Measurements from ENCODE around the gene TRAF1.
A peak's percentile ranks its signal among the peaks of the same experiment; 100 is the strongest.

The TRAF1 gene

DNA sequence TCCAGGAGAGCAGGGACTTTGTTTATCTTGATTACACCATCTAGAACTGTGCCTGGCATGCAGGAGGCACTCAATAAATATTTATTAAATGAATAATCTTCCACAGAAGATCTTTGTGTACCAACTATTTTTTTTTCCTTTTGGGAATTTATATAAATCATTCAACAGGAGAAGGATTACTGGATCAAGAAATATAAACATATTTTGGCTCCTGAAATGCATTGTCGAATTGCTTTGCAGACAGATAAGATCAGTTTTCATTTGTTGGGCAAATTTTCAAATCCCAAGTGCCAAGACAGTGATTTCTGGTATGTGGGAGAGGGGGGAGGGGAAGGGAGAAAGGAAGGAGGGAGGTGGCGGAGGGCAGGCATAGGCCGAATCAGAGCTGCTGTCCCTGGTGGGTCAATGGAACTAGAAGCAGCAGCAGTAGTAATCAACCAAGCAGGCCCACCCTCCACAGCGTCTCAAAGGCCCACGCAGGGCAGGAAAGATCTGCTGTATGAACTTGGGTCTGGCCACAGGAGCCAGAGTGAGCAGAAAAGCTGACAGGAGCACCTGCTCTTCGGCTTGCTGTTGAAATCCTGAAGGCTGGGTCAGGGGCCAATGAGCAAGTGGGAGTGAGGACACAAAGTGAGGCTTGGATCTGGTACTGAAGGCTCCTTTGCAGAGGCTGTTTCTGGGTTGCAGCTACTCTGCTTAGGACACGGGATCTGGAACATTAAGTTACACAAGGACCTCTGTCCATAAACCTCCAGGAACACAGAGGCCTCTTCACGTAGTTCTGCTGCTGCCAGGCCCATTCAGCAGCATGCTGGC lies 15.8 kb upstream of the TRAF1 start:
- in situ Hi-C loops (cut with HindIII; ENCODE audit: low pct_ligation_motif_present, low pct_unique_long_range_greater_than_20kb, low sequenced_read_pairs): no loop called here
- no peak for DNase-seq

DNA sequence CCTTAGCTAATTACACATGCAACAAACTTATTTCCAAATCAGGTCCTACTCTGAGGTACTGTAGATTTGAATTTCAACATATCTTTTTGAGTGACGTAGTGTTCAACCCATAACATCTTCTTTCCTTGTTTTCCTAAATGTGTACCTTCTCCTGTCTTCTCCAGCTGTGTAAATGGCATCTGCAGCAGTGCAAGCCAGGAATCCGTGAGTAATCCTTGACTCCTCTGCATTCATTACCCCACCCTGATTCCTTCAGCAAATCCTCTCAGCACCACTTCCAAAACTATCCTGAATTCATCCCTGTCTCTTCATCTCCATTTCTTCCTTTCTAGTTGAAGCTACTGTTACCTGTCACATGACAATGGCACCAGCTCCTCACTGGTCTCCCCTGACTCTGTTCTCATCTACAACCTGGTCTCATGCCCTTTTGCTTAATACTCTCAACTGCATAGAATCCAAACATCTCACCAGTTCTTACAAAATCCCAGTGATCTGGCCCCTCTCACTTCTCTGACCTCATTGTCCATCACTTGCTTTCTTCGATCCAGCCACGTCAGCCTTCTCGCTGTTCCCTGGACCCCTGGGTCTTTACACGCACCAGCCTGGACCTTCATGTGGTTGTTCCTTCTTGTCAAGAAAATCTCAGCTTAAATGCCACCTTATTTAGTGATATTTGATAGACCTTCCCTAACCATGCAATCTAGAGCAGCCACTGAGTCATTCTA lies 14.6 kb upstream of the TRAF1 start:
- no peak for DNase-seq
- in situ Hi-C loops (cut with HindIII; ENCODE audit: low pct_ligation_motif_present, low pct_unique_long_range_greater_than_20kb, low sequenced_read_pairs): no loop called here

DNA sequence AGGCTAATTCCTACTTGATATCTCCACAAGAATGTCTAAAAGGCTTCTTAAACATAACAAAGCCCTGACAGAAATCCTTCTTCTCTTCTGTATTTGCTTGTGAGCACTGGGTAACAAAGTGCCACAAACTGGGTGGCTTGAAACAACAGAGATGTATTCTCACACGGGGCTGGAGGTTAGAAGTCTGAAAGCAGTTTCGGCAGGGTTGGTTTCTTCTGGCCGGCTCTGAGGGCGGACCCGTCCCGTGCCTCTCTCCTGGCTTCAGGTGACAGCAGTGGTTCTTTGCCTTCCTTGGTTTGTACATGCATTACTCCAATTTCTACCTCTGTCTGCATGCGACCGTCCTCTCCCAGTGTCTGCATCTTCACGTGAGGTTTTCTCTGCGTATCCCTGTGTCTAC lies 14.0 kb upstream of the TRAF1 start:
- in situ Hi-C loops (cut with HindIII; ENCODE audit: low pct_ligation_motif_present, low pct_unique_long_range_greater_than_20kb, low sequenced_read_pairs): no loop called here
- no peak for DNase-seq

DNA sequence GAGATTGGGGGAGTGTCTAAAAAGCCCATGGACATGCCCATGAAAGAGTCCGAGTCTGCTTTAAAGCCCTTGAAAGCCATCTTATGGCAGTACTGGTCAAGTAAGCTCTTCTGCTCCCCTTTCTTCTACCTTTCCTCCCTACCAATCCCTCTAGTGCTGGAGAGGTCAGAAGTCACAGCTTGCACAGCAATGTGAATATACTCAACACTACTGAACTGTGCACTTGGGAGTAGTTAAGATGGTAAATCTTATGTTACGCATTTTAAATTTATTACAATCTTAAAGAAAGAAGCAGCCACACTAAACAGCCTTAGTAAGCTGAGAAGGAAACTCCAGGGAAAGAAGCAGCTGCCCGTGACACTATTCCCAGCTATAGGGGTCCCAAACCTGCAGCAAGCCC lies 12.3 kb upstream of the TRAF1 start:
- DNase-seq: no peak
- in situ Hi-C loops (cut with HindIII; ENCODE audit: low pct_ligation_motif_present, low pct_unique_long_range_greater_than_20kb, low sequenced_read_pairs): no loop called here

DNA sequence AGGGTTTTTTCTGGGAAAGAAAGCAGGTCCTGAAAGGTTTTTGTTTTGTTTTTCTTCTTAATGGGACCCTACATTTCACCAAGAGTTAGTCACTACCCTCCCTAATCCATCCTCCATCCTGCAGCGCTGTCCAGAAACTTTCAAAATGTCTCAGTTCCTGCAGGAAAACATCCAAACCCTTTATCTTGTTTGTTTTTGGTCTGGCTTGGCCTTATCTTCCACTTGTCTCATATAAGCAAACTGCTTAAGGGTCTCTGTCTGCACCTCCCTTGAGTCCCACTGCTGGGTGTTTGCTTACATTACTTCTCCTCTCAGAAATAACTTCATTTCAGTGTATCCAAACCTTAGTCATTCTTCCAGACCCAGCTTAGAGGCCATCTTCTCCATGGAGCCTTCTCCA lies 11.0 kb upstream of the TRAF1 start:
- DNase-seq: no peak
- in situ Hi-C loops (cut with HindIII; ENCODE audit: low pct_ligation_motif_present, low pct_unique_long_range_greater_than_20kb, low sequenced_read_pairs): no loop called here

DNA sequence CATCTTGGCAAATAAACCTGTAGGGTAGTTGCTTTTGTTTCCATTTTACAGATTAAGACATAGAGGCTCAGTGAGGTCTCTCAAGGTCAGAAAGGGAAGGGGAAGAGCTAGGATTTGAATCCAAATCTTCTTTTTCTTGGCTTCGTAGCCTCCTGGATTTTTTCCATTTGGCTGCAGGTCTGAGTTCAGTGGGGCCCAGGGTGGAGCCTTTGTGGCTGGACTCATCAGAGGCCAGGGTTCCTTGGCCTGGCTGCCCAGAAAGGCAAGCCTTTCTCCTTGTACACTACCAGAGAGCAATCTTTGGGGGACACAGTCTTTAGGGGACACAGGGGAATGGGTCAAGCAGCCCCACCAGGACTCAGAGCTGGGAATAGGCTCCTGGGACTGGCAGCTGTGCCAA lies 10.5 kb upstream of the TRAF1 start:
- in situ Hi-C loops (cut with HindIII; ENCODE audit: low pct_ligation_motif_present, low pct_unique_long_range_greater_than_20kb, low sequenced_read_pairs): no loop called here
- DNase-seq: no peak

GRCh38 chr9:120936764-120937122 lies 10.1 kb upstream of the TRAF1 start:
- no peak for DNase-seq
- in situ Hi-C loops (cut with HindIII; ENCODE audit: low pct_ligation_motif_present, low pct_unique_long_range_greater_than_20kb, low sequenced_read_pairs): no loop called here

DNA sequence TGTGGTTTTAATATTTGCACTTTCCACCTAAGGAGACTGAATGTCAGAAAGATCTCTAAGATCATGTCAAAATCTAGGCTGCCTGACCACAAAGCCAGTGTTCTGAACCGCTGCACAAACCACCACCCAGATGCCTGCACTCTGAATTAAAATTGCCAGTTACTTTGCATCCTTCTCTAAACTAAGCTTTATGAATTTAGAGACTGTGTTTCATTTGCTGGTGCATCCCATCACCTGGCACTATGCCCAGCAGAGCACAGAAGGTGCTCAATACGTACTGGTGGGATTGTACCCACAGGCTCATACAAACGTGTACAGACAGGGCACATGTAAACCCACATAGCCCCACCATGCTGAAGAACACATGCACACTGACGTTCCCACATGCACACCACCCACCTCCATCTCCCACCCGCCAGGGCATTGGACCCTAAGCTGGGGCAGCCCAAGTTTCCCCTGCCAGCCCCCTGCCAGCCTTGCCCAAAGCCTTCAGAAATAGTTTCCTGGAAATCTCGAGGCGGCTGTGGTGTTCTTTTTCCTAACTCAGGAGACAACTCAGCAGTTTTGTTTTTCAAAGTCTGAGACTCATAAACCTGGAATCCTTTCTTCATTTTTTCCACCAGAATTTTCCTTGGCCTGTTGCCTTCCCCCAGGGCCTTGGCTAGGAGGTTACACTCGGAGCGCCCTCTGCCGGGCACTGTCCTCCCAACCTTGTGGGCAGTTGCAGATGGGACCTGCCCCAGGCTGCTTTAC lies 9.6 kb upstream of the TRAF1 start:
- DNase-seq: peak; percentile 90
- in situ Hi-C loops (cut with HindIII; ENCODE audit: low pct_ligation_motif_present, low pct_unique_long_range_greater_than_20kb, low sequenced_read_pairs): no loop called here

- peak; percentile 86 for DNase-seq
Observed at GRCh38 chr9:120935383-120935857, 8.8 kb upstream of the TRAF1 start.

DNA sequence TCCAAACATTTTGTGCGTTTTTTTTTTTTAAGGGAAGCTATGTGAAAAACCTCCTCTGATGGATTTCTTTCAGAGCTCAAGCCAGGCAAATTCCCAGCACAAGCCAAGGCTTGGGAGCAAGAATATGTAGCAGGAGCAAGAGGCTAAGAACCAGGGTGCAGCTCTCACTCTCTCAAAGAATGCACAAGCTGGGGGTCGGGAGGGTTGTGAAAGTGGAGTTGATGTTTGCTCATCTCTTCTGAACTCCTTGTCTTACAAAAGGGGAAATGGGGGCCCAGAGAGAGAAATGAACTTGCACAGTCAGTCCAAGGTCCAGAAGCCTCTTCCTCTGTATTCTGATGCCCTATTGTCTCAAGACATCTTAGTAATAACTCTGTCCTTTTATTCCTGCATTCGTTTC lies 7.7 kb upstream of the TRAF1 start:
- in situ Hi-C loops (cut with HindIII; ENCODE audit: low pct_ligation_motif_present, low pct_unique_long_range_greater_than_20kb, low sequenced_read_pairs): no loop called here
- DNase-seq: no peak

More at GRCh38 chr9:120935383-120935857, 8.8 kb upstream of the TRAF1 start:
- in situ Hi-C loops (cut with HindIII; ENCODE audit: low pct_ligation_motif_present, low pct_unique_long_range_greater_than_20kb, low sequenced_read_pairs): no loop called here

DNA sequence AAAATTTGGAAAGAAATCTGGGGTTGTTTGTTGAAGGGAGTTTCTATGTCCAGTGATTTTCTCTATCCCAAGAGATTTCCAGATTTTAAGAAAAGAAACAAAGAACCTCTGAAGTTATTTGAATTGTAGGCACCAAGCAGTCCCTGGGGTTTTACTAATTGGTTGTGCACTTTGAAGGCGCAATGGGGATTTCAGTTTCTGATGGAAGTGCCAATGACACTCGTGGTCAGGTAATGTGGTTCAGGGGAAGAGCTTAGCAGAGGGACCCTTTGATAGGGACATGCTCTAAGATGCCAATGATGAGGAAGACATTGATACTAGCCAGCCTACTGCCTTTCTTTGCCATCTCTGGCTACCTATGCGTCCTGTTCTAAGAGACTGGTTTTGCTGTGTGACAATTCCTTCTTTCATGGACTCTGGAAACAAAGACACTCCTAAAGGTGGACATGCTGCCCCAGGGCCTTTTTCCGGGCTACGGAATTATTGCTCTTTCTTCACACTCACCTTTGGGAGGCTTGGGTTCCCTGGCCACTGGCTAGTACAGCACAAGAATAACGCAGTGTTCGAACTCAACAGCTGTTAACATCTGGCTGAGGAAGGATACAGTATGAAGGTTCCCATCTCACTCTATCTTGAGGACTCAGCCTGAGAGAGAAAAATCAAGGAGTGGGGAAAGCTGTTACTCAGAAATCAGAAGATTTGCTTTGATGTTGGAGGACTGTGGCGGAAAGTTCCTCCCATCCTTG lies 6.9 kb upstream of the TRAF1 start:
- DNase-seq: no peak
- in situ Hi-C loops (cut with HindIII; ENCODE audit: low pct_ligation_motif_present, low pct_unique_long_range_greater_than_20kb, low sequenced_read_pairs): no loop called here

GRCh38 chr9:120932086-120932823 lies 5.7 kb upstream of the TRAF1 start:
- no peak for DNase-seq
- in situ Hi-C loops (cut with HindIII; ENCODE audit: low pct_ligation_motif_present, low pct_unique_long_range_greater_than_20kb, low sequenced_read_pairs): no loop called here

GRCh38 chr9:120931231-120932085 lies 4.9 kb upstream of the TRAF1 start:
- in situ Hi-C loops (cut with HindIII; ENCODE audit: low pct_ligation_motif_present, low pct_unique_long_range_greater_than_20kb, low sequenced_read_pairs): no loop called here

DNA sequence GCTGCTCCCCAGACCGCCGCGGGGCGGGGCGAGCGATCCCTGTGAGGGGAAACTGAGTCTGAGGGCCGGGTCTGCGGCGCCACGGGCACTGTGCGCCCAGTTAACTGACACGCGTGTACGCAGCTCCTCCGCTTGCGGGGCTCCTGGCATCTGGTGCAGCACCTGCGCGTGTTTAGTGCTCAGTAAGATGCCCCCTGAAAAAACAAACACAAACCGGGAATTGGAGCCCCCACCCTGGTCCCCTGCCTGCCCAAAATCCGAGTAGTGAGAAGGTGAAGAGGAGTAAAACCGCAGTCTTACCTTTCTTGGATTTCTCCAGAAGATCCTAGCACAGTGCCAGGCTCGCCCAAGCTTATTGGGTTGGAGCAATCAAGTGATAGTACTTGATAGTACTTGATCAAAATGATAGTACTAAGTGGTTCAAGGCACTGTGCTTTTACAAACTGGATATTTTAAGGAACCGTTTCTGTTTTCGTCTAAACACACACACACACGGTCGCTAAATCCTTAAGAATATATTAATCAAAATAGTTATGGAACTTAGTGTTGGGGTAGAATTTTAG lies 2.7 kb upstream of the TRAF1 start:
- in situ Hi-C loops (cut with HindIII; ENCODE audit: low pct_ligation_motif_present, low pct_unique_long_range_greater_than_20kb, low sequenced_read_pairs): no loop called here
- DNase-seq: no peak

More at GRCh38 chr9:120931231-120932085, 4.9 kb upstream of the TRAF1 start:
- DNase-seq: peak; percentile 39

DNA sequence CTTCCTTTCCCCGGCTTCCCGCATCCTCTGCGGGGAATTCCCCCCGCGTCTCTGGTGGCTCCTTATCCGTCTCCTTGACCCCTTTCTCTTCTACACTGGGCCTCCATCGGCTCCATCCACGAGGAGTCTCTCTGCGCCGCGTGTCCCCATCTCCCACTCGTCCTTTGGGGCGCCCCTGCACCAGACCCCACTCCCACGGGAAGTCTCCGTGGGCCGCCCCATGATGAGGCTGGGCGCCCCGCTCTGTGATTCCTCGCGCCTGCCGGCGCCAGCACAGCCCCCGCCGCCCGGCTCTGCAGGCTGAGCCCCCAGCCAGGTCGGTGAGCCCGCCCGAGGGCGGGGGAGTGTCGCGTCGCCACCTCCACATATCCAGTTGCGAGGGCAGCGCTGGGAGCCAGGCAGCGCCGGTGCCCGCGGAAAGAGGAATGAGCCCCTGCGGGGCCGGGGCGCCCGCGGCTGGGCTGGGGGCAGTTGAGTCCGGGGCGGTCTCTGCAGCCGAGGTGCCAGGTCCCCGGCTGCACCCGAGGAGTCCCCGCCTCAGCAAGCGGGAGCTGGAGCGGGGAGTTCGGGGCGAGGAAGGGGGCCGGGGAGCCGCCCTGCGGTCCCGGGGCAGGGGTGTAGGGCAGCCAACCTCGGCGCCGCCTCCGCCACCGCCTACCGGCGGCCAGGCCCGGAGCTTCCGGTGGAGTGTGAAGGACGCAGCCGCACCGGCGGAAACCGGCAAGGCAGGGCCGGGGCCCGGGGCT lies 2.1 kb upstream of the TRAF1 start:
- DNase-seq: peak; percentile 65
- in situ Hi-C loops (cut with HindIII; ENCODE audit: low pct_ligation_motif_present, low pct_unique_long_range_greater_than_20kb, low sequenced_read_pairs): no loop called here

- in situ Hi-C loops (cut with HindIII; ENCODE audit: low pct_ligation_motif_present, low pct_unique_long_range_greater_than_20kb, low sequenced_read_pairs): no loop called here
- peak; percentile 50 for DNase-seq
Observed at GRCh38 chr9:120928015-120928482, 1.5 kb upstream of the TRAF1 start.
